ENCODE data around the gene PCDHGB5.
"Not testable (repeated sequence)": the region's sequence is repeated elsewhere in the genome, so short reads cannot be mapped to it uniquely, and the experiment has no call there.

Gene PCDHGB5

GRCh38 chr5:141393267-141393666 lies 4.5 kb upstream of the PCDHGB5 start:
- no peak for TF ChIP-seq CTCF (IDR thresholded peaks at IDR 0.05; ENCODE audit: low read depth, low read length)
- DNase-seq (ENCODE audit: extremely low read depth, low read depth): no peak

DNA sequence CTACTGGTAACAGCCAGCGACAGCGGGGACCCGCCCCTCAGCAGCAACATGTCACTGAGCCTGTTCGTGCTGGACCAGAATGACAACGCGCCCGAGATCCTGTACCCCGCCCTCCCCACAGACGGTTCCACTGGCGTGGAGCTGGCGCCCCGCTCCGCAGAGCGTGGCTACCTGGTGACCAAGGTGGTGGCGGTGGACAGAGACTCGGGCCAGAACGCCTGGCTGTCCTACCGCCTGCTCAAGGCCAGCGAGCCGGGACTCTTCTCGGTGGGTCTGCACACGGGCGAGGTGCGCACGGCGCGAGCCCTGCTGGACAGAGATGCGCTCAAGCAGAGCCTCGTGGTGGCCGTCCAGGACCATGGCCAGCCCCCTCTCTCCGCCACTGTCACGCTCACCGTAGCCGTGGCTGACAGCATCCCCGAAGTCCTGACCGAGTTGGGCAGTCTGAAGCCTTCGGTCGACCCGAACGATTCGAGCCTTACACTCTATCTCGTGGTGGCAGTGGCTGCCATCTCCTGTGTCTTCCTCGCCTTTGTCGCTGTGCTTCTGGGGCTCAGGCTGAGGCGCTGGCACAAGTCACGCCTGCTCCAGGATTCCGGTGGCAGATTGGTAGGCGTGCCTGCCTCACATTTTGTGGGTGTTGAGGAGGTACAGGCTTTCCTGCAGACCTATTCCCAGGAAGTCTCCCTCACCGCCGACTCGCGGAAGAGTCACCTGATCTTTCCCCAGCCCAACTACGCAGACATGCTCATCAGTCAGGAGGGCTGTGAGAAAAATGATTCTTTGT lies 3.2 kb upstream of the PCDHGB5 start:
- DNase-seq (ENCODE audit: extremely low read depth, low read depth): not testable (repeated sequence)

GRCh38 chr5:141398608-141399007 lies 861 bp downstream of the PCDHGB5 start:
- DNase-seq (ENCODE audit: extremely low read depth, low read depth): no peak
- no peak for TF ChIP-seq CTCF (IDR thresholded peaks at IDR 0.05; ENCODE audit: low read depth, low read length)

- no peak for DNase-seq (ENCODE audit: extremely low read depth, low read depth)
- no peak for TF ChIP-seq CTCF (IDR thresholded peaks at IDR 0.05; ENCODE audit: low read depth, low read length)
Observed at GRCh38 chr5:141399555-141400258, 2.0 kb downstream of the PCDHGB5 start.

GRCh38 chr5:141402553-141403243 lies 5.0 kb downstream of the PCDHGB5 start, which contains the start of gene PCDHGA9:
Gene PCDHGA9 (plus strand): TSS chr5:141402778. CDS start chr5:141402953, 175 bp downstream.
- peak; percentile 36 for TF ChIP-seq CTCF (IDR thresholded peaks at IDR 0.05; ENCODE audit: low read depth, low read length)
- no peak for DNase-seq (ENCODE audit: extremely low read depth, low read depth)

GRCh38 chr5:141403387-141403786 lies 5.6 kb downstream of the PCDHGB5 start:
- no peak for DNase-seq (ENCODE audit: extremely low read depth, low read depth)
- TF ChIP-seq CTCF (IDR thresholded peaks at IDR 0.05; ENCODE audit: low read depth, low read length): no peak

DNA sequence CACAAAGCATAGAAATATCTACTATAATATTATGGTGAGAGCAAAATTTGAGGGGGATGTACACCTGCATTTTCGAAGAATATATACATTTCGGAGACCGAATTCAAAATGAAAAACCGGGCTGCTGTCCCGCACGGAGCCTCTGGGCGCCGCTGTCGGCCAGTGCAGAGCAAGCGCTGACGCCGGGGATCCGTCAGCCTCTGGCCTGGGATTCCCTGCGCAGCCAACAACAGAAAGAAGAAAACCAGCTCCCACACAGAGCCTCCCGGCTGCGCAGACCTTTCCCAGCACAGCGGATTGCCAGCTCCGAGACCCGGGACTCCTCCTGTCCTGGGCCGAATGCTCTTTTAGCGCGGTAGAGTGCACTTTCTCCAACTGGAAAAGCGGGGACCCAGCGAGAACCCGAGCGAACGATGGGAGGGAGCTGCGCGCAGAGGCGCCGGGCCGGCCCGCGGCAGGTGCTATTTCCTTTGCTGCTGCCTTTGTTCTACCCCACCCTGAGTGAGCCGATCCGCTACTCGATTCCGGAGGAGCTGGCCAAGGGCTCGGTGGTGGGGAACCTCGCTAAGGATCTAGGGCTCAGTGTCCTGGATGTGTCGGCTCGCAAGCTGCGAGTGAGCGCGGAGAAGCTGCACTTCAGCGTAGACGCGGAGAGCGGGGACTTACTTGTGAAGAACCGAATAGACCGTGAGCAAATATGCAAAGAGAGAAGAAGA lies 10.2 kb downstream of the PCDHGB5 start, which contains the start of gene PCDHGB6:
Gene PCDHGB6 (plus strand): TSS at position 232 of the 716 bp plus-strand sequence. CDS start 182 bp downstream, at position 414.
- TF ChIP-seq CTCF (IDR thresholded peaks at IDR 0.05; ENCODE audit: low read depth, low read length): peak; percentile 53
- not testable (repeated sequence) for DNase-seq (ENCODE audit: extremely low read depth, low read depth)

All from AG09319 (cell line).